Measurements from ENCODE around the gene PABPN1. TPM values are rescaled to one million over a fixed set of nuclear protein-coding genes. Genes with fewer than 3 reads are reported as not detected.
A peak's percentile ranks its signal among the peaks of the same experiment; 100 is the strongest.

Gene PABPN1
- total and polyA plus RNA-seq, 9 of the 15 experiments (the other 6 are each of a cell fraction or from before 2014, with no cell fraction given), result 32.6 to 388 (median 178) TPM

DNA sequence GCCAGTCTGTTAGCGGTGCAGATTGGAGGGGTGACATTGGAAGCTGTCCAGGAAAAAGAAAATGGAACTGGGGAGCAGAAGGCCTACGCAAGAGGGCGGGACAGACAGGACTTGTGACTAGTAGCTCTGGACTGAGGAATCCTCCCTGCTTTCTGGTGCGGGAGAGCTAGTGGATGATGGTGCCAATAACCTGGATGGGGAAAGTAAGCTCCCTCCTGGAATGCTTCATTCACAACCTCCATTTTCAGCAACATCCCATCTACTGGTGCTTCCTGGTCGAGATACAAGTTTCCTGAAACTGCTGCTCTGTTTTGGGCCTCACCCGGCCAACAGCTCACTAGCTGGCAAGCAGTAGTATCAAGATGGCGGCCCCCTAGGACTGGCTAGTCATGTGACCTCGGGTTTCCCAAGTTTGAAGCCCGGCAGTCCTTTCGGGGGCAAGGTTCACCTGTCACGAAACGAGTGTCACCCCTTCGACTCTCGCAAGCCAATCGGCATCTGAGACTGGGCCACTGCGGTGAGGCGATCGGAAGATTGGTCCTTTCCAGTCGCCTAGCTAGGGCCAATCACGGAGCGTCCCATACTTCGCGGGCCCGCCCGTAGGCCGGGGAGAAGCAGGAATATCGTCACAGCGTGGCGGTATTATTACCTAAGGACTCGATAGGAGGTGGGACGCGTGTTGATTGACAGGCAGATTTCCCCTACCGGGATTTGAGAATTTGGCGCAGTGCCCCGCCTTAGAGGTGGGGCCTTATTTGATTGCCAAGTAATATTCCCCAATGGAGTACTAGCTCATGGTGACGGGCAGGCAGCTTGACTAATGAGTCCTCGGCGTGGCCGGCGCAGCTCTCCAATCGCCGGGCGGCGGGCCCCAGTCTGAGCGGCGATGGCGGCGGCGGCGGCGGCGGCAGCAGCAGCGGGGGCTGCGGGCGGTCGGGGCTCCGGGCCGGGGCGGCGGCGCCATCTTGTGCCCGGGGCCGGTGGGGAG, at the start of gene PABPN1 (continued):
- TF ChIP-seq, protein P1, sequence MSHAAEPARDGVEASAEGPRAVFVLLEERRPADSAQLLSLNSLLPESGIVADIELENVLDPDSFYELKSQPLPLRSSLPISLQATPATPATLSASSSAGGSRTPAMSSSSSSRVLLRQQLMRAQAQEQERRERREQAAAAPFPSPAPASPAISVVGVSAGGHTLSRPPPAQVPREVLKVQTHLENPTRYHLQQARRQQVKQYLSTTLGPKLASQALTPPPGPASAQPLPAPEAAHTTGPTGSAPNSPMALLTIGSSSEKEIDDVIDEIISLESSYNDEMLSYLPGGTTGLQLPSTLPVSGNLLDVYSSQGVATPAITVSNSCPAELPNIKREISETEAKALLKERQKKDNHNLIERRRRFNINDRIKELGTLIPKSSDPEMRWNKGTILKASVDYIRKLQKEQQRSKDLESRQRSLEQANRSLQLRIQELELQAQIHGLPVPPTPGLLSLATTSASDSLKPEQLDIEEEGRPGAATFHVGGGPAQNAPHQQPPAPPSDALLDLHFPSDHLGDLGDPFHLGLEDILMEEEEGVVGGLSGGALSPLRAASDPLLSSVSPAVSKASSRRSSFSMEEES (CRISPR knock-in tag; IDR thresholded peaks at IDR 0.05), result peak; percentile 99
- TF ChIP-seq KLF16 (IDR thresholded peaks at IDR 0.05) (no peak), ZNF707 (CRISPR knock-in tag; conservative IDR thresholded peaks at IDR 0.05) (no peak), SRSF3 (IDR thresholded peaks at IDR 0.05; ENCODE audit: insufficient read depth, low read length) (no peak), POLR2G (IDR thresholded peaks at IDR 0.05; ENCODE audit: low read depth, low read length) (peak; percentile 78; the same call in 1 of the 2 replicates), HSF4 (CRISPR knock-in tag; IDR thresholded peaks at IDR 0.05; ENCODE audit: borderline replicate concordance) (no peak), MTF1 (CRISPR knock-in tag; IDR thresholded peaks at IDR 0.05; ENCODE audit: borderline replicate concordance) (no peak), SMAD3 (CRISPR knock-in tag; conservative IDR thresholded peaks at IDR 0.05) (peak; percentile 38; the same call in 1 of the 2 replicates), SAFB (IDR thresholded peaks at IDR 0.05; ENCODE audit: borderline replicate concordance, low read depth, low read length) (no peak), NFYB (IDR thresholded peaks at IDR 0.05; ENCODE audit: extremely low read depth, insufficient read length) (peak; percentile 91), POLR2A (conservative IDR thresholded peaks at IDR 0.05) (peak; percentile 88), ARNT (IDR thresholded peaks at IDR 0.05) (no peak; a peak in 1 of 4 replicates)
- TF ChIP-seq, protein P2, sequence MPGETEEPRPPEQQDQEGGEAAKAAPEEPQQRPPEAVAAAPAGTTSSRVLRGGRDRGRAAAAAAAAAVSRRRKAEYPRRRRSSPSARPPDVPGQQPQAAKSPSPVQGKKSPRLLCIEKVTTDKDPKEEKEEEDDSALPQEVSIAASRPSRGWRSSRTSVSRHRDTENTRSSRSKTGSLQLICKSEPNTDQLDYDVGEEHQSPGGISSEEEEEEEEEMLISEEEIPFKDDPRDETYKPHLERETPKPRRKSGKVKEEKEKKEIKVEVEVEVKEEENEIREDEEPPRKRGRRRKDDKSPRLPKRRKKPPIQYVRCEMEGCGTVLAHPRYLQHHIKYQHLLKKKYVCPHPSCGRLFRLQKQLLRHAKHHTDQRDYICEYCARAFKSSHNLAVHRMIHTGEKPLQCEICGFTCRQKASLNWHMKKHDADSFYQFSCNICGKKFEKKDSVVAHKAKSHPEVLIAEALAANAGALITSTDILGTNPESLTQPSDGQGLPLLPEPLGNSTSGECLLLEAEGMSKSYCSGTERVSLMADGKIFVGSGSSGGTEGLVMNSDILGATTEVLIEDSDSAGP (CRISPR knock-in tag; IDR thresholded peaks at IDR 0.05), result no peak
- TF ChIP-seq, protein P3, sequence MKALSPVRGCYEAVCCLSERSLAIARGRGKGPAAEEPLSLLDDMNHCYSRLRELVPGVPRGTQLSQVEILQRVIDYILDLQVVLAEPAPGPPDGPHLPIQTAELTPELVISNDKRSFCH (CRISPR knock-in tag; IDR thresholded peaks at IDR 0.05), result no peak
- TF ChIP-seq, protein P3 (tag; IDR thresholded peaks at IDR 0.05), result peak; percentile 88; the same call in 1 of the 2 replicates
- TF ChIP-seq, protein P4, sequence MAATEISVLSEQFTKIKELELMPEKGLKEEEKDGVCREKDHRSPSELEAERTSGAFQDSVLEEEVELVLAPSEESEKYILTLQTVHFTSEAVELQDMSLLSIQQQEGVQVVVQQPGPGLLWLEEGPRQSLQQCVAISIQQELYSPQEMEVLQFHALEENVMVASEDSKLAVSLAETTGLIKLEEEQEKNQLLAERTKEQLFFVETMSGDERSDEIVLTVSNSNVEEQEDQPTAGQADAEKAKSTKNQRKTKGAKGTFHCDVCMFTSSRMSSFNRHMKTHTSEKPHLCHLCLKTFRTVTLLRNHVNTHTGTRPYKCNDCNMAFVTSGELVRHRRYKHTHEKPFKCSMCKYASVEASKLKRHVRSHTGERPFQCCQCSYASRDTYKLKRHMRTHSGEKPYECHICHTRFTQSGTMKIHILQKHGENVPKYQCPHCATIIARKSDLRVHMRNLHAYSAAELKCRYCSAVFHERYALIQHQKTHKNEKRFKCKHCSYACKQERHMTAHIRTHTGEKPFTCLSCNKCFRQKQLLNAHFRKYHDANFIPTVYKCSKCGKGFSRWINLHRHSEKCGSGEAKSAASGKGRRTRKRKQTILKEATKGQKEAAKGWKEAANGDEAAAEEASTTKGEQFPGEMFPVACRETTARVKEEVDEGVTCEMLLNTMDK (IDR thresholded peaks at IDR 0.05; ENCODE audit: borderline replicate concordance, insufficient read depth, low read depth, low read length, poor library complexity, severe bottlenecking), result no peak
- TF ChIP-seq, protein P5, sequence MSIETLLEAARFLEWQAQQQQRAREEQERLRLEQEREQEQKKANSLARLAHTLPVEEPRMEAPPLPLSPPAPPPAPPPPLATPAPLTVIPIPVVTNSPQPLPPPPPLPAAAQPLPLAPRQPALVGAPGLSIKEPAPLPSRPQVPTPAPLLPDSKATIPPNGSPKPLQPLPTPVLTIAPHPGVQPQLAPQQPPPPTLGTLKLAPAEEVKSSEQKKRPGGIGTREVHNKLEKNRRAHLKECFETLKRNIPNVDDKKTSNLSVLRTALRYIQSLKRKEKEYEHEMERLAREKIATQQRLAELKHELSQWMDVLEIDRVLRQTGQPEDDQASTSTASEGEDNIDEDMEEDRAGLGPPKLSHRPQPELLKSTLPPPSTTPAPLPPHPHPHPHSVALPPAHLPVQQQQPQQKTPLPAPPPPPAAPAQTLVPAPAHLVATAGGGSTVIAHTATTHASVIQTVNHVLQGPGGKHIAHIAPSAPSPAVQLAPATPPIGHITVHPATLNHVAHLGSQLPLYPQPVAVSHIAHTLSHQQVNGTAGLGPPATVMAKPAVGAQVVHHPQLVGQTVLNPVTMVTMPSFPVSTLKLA (conservative IDR thresholded peaks at IDR 0.05), result peak; percentile 52 to 65

Measured in K562 (cell line).